HL-60 (cell line): ENCODE data around the gene SUSD4.

ENCODE experiments used
- DNase-seq, 2 experiments: peaks; one replicate each; pipeline ENCODE4 v3.0.0-alpha.2; 2010 to 2020; ENCODE audit warnings: low read depth in 1 of 2, low spot score in 1 of 2
- H3K27ac ChIP-seq: fragments of 250-450 bp; sonication (Bioruptor Pico); replicated peaks from 2 replicates; pipeline ENCODE4 v1.5.1; 2020; ENCODE audit warnings: mild to moderate bottlenecking, moderate library complexity
- H3K27me3 ChIP-seq: fragments of 250-450 bp; sonication (Bioruptor Pico); 2 replicates; pipeline ENCODE4 v1.5.1; 2021; ENCODE audit warnings: mild to moderate bottlenecking, moderate library complexity; ENCODE audit not compliant: insufficient read depth, poor library complexity, severe bottlenecking
- H3K4me3 ChIP-seq: replicated peaks from 2 replicates; pipeline ENCODE4 v1.5.1; 2011; ENCODE audit warnings: mild to moderate bottlenecking, control low read depth, low read length; ENCODE audit not compliant: insufficient read depth
- GABPA ChIP-seq: IDR thresholded peaks from 2 replicates; pipeline ENCODE4 v1.6.1; 2012; ENCODE audit warnings: low read depth
- POLR2AphosphoS5 ChIP-seq: IDR thresholded peaks from 2 replicates; pipeline ENCODE4 v1.6.1; 2012; ENCODE audit warnings: low read depth
- SPI1 ChIP-seq: IDR thresholded peaks from 2 replicates; pipeline ENCODE4 v1.6.1; 2012; ENCODE audit warnings: low read depth, mild to moderate bottlenecking, borderline replicate concordance
- TF ChIP-seq, protein P1 (sequence below): IDR thresholded peaks from 2 replicates; pipeline ENCODE4 v1.6.1; 2012; ENCODE audit warnings: low read depth; ENCODE audit not compliant: insufficient replicate concordance
- TF ChIP-seq, protein P2 (sequence below): IDR thresholded peaks from one replicate; pipeline ENCODE4 v1.5.1; 2011; ENCODE audit warnings: low read length, control low read depth, inconsistent platforms; ENCODE audit not compliant: insufficient read depth

SUSD4 gene

GRCh38 chr1:223234170-223234514 is 129.8 kb downstream of the SUSD4 start:
- H3K4me3 ChIP-seq, result no peak overlapping the region
- no peak for DNase-seq
- peaks cover 5% of the 10 kb centered on the region for H3K27me3 ChIP-seq
- H3K27ac ChIP-seq, result no peak overlapping the region
- TF ChIP-seq, protein P1, sequence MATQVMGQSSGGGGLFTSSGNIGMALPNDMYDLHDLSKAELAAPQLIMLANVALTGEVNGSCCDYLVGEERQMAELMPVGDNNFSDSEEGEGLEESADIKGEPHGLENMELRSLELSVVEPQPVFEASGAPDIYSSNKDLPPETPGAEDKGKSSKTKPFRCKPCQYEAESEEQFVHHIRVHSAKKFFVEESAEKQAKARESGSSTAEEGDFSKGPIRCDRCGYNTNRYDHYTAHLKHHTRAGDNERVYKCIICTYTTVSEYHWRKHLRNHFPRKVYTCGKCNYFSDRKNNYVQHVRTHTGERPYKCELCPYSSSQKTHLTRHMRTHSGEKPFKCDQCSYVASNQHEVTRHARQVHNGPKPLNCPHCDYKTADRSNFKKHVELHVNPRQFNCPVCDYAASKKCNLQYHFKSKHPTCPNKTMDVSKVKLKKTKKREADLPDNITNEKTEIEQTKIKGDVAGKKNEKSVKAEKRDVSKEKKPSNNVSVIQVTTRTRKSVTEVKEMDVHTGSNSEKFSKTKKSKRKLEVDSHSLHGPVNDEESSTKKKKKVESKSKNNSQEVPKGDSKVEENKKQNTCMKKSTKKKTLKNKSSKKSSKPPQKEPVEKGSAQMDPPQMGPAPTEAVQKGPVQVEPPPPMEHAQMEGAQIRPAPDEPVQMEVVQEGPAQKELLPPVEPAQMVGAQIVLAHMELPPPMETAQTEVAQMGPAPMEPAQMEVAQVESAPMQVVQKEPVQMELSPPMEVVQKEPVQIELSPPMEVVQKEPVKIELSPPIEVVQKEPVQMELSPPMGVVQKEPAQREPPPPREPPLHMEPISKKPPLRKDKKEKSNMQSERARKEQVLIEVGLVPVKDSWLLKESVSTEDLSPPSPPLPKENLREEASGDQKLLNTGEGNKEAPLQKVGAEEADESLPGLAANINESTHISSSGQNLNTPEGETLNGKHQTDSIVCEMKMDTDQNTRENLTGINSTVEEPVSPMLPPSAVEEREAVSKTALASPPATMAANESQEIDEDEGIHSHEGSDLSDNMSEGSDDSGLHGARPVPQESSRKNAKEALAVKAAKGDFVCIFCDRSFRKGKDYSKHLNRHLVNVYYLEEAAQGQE, result no peak
- TF ChIP-seq POLR2AphosphoS5 (no peak), GABPA (no peak), SPI1 (no peak)
- TF ChIP-seq, protein P2, sequence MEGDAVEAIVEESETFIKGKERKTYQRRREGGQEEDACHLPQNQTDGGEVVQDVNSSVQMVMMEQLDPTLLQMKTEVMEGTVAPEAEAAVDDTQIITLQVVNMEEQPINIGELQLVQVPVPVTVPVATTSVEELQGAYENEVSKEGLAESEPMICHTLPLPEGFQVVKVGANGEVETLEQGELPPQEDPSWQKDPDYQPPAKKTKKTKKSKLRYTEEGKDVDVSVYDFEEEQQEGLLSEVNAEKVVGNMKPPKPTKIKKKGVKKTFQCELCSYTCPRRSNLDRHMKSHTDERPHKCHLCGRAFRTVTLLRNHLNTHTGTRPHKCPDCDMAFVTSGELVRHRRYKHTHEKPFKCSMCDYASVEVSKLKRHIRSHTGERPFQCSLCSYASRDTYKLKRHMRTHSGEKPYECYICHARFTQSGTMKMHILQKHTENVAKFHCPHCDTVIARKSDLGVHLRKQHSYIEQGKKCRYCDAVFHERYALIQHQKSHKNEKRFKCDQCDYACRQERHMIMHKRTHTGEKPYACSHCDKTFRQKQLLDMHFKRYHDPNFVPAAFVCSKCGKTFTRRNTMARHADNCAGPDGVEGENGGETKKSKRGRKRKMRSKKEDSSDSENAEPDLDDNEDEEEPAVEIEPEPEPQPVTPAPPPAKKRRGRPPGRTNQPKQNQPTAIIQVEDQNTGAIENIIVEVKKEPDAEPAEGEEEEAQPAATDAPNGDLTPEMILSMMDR, result no peak

GRCh38 chr1:223233410-223234169 is 130.4 kb downstream of the SUSD4 start:
- TF ChIP-seq POLR2AphosphoS5 (no peak), SPI1 (no peak), GABPA (no peak)
- TF ChIP-seq, protein P2, result no peak
- TF ChIP-seq, protein P1, result no peak
- H3K27ac ChIP-seq, result no peak overlapping the region

DNA sequence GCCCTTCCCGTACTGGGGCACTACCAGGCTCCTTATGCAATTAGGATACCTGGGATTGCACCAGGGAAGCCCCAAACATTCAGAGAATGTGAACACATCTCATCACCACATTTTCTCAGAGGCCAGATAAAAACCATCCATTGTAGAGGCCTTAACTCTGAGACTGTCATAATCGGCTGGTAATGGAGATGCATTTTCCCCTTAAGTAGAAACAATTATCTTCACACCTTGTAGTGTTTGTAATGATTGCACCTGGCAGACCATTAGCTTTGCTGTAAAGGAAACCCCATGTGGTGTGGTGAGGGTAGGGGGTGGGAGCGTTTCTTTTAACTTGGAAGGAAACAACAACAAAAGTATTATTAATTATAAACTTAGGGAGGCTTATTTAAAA is 131.0 kb downstream of the SUSD4 start:
- Histone ChIP-seq H3K27me3 (peaks cover 5% of the 10 kb centered on the region), H3K4me3 (no peak overlapping the region), H3K27ac (no peak overlapping the region)
- TF ChIP-seq, protein P1, result no peak
- TF ChIP-seq SPI1 (no peak), GABPA (no peak), POLR2AphosphoS5 (no peak)
- TF ChIP-seq, protein P2, result no peak
- DNase-seq, result no peak

More at GRCh38 chr1:223233410-223234169, 130.4 kb downstream of the SUSD4 start:
- Histone ChIP-seq H3K4me3 (no peak overlapping the region), H3K27me3 (peaks cover 5% of the 10 kb centered on the region)
- no peak for DNase-seq
